ENCODE data around the gene GBF1. TPM values are rescaled to one million over a fixed set of nuclear protein-coding genes. Genes with fewer than 3 reads are reported as not detected.

Gene GBF1
- total and polyA plus RNA-seq, 2 of the 13 experiments (the other 11 are each of a cell fraction or from before 2014, with no cell fraction given), result 17.1 to 21.9 TPM

GRCh38 chr10:102354451-102354850, 109.1 kb downstream of the GBF1 start:
- 0 out of 2 replicates have a peak, but pooled peaks cover 9% of the 10 kb centered on the region for H4K20me1 ChIP-seq (ENCODE audit: insufficient read depth, low read length)
- no peaks in the 10 kb centered on the region for H3K27me3 ChIP-seq (ENCODE audit: control insufficient read depth in 1 of 2, insufficient read depth in 2 of 2, low read length in 2 of 2)
- no TSS peak for BruUV-seq (replicated peaks)
- H3K27ac ChIP-seq (ENCODE audit: extremely low read length, insufficient read depth, low read length), result no peak overlapping the region
- no peak for FAIRE-seq
- DNase-seq (ENCODE audit: low spot score), result no peak
- H3K4me2 ChIP-seq (ENCODE audit: low read depth, low read length), result no peak overlapping the region
- 100% methylated on average over 3 of the region's 3 CpGs for WGBS (ENCODE audit: low lambda C conversion rate)
- no peak for ATAC-seq
- peaks cover 42 to 87% of the 10 kb centered on the region in 2 experiments for H3K36me3 ChIP-seq (replicated peaks in 1 of 2; ENCODE audit: control insufficient read depth in 1 of 2, insufficient read depth in 2 of 2, low read length in 2 of 2)
- H2AFZ ChIP-seq (ENCODE audit: low read length), result no peak overlapping the region
- no peaks in the 10 kb centered on the region for H3K79me2 ChIP-seq (ENCODE audit: insufficient read depth, low read length)
- H3K4me1 ChIP-seq (ENCODE audit: insufficient read depth, low read length), result no peaks in the 10 kb centered on the region
- ChIA-PET CTCF (ENCODE audit: low intra/inter-chr PET ratio, low total read pairs) (no interaction called here), POLR2A (no interaction called here)
- H3K4me3 ChIP-seq (replicated peaks in 1 of 3; ENCODE audit: insufficient read depth in 1 of 3, low read depth in 2 of 3, low read length in 3 of 3), result no peak overlapping the region
- H3K9me3 ChIP-seq (ENCODE audit: low read length), result no peaks in the 10 kb centered on the region
- intact Hi-C loops (cut with micrococcal nuclease; ENCODE audit: unreplicated experiment) (no loop called here), in situ Hi-C loops (cut with HindIII; ENCODE audit: extremely low pct_ligation_motif_present, low pct_unique_long_range_greater_than_20kb) (loop anchor here (5.0 kb wide), 1 partner anchor 127 kb away; the partner anchor contains the start of gene ELOVL3)
- TF ChIP-seq CREB3 (CRISPR knock-in tag; IDR thresholded peaks at IDR 0.05), result no peak
- TF ChIP-seq GTF3A (CRISPR knock-in tag; conservative IDR thresholded peaks at IDR 0.05), result no peak
- no peak for TF ChIP-seq FOXA3 (CRISPR knock-in tag; IDR thresholded peaks at IDR 0.05)
- no peak for TF ChIP-seq WIZ (CRISPR knock-in tag; IDR thresholded peaks at IDR 0.05)
- TF ChIP-seq, protein P1, sequence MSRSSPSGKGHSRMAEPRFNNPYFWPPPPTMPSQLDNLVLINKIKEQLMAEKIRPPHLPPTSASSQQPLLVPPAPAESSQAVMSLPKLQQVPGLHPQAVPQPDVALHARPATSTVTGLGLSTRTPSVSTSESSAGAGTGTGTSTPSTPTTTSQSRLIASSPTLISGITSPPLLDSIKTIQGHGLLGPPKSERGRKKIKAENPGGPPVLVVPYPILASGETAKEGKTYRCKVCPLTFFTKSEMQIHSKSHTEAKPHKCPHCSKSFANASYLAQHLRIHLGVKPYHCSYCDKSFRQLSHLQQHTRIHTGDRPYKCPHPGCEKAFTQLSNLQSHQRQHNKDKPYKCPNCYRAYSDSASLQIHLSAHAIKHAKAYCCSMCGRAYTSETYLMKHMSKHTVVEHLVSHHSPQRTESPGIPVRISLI (CRISPR knock-in tag; IDR thresholded peaks at IDR 0.05; ENCODE audit: borderline replicate concordance), result no peak
- TF ChIP-seq, protein P2, sequence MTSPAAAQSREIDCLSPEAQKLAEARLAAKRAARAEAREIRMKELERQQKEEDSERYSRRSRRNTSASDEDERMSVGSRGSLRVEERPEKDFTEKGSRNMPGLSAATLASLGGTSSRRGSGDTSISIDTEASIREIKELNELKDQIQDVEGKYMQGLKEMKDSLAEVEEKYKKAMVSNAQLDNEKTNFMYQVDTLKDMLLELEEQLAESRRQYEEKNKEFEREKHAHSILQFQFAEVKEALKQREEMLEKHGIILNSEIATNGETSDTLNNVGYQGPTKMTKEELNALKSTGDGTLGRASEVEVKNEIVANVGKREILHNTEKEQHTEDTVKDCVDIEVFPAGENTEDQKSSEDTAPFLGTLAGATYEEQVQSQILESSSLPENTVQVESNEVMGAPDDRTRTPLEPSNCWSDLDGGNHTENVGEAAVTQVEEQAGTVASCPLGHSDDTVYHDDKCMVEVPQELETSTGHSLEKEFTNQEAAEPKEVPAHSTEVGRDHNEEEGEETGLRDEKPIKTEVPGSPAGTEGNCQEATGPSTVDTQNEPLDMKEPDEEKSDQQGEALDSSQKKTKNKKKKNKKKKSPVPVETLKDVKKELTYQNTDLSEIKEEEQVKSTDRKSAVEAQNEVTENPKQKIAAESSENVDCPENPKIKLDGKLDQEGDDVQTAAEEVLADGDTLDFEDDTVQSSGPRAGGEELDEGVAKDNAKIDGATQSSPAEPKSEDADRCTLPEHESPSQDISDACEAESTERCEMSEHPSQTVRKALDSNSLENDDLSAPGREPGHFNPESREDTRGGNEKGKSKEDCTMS (CRISPR knock-in tag; conservative IDR thresholded peaks at IDR 0.05), result no peak
- TF ChIP-seq HMG20B (CRISPR knock-in tag; conservative IDR thresholded peaks at IDR 0.05), result no peak
- TF ChIP-seq ZNF446 (CRISPR knock-in tag; IDR thresholded peaks at IDR 0.05), result no peak
- no peak for TF ChIP-seq KLF13 (CRISPR knock-in tag; IDR thresholded peaks at IDR 0.05)
- TF ChIP-seq ZNF256 (CRISPR knock-in tag; conservative IDR thresholded peaks at IDR 0.05), result no peak
- H3K9ac ChIP-seq (ENCODE audit: insufficient read depth, low read depth, low read length), result no peak overlapping the region
